Hippocampal formation (tissue), 2 donors: Measurements from ENCODE around the gene VAV2.

Experiments
- DNase-seq, 2 donors: peaks; one replicate each; lab custom pipeline; 2025; lab: John Stamatoyannopoulos, UW

VAV2 gene

DNA sequence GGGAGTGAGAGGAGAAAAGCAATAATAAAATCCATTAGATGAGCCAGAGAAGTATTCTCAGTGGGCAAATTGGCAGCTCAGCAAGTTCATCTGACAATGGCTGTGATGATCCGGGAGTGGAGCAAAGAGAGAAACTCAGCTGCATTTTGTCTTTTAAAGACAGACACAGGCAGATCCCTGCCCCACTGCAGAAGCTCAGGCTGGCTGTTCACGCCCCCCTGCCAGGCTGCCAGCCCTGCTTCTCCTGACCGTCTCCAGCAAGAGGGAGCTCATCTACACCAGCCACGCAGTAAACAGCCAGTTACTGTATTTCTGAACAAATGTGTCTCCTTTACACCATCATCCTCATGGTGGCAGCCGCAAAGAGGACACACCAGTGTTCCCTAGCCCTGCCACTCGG lies 139.7 kb downstream of the VAV2 start:
- no peak for DNase-seq

GRCh38 chr9:133851693-133852092 lies 140.4 kb downstream of the VAV2 start:
- no peak for DNase-seq

DNA sequence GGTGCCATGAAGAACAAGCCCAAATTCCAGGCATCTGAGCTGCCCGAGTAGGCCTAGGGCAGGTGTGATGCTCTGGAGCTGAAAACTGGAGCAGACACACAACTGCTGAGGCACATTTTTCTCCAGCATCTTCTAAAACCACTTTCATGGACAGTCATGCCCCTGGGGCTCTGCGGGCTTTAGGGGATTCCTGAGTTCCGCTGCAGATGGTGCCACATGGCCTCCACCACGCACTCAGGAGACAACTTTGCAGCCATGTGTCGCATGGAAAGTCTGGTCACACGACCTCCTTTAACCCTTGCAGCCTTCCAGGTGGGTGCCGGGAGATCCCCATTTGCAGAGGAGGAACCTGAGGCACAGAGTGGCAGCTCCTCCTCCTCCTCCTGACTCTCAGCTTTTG lies 141.2 kb downstream of the VAV2 start:
- DNase-seq, result no peak

DNA sequence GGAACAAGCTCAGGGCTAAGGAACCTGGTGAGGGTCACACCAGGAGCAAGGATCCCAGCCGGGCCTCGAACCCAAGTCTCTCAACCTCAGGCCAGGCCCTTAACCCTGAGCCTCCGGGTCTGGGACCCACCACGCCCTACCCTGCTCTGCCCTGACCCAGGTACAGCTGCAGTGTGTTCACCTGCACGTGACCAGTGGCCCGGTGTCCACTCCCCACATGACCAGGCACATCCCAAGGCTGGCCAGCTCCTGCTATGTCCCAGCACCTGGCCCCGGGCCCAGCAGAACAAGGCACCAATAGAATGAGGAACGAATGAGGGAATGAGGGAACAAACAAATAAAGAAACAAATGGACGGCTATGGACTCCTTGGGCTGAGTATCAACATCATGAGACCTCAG lies 142.0 kb downstream of the VAV2 start:
- DNase-seq, result no peak

DNA sequence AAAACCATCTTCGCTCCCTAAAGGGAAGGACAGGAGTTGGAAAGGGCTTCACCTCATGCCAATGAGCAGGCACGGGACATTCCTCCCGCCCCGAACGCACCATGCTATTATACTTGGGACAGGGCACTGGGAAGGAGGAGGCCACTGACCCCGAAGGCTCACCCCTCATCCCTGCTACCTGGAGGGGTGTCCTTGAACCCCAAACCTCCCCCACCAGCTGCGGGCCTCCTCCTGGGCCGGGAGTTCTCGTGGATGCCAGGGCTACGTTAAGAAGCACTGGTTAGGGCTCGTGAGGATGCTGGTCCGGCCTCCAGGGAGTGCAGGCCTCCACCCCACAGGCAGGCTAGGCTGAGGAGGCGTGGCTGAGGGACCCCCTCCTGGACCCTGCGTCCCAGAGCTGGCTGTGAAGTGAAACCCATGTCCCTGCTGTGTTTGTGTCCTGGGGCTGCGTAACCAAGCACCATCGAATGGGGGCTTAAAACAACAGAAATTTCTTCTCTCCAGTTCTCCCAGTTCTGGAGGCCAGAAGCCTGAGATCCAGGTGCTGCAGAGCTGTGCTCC lies 142.9 kb downstream of the VAV2 start:
- DNase-seq, result no peak

GRCh38 chr9:133848471-133849109 lies 143.5 kb downstream of the VAV2 start:
- no peak for DNase-seq

- no peak for DNase-seq
These were observed 145.5 kb downstream of the VAV2 start for GRCh38 chr9:133846483-133847090.

GRCh38 chr9:133845440-133845839 lies 146.7 kb downstream of the VAV2 start:
- DNase-seq, result peak; percentile 17 to 19

GRCh38 chr9:133844881-133845410 lies 147.2 kb downstream of the VAV2 start:
- DNase-seq, result no peak

GRCh38 chr9:133844398-133844784 lies 147.7 kb downstream of the VAV2 start:
- DNase-seq, result no peak

DNA sequence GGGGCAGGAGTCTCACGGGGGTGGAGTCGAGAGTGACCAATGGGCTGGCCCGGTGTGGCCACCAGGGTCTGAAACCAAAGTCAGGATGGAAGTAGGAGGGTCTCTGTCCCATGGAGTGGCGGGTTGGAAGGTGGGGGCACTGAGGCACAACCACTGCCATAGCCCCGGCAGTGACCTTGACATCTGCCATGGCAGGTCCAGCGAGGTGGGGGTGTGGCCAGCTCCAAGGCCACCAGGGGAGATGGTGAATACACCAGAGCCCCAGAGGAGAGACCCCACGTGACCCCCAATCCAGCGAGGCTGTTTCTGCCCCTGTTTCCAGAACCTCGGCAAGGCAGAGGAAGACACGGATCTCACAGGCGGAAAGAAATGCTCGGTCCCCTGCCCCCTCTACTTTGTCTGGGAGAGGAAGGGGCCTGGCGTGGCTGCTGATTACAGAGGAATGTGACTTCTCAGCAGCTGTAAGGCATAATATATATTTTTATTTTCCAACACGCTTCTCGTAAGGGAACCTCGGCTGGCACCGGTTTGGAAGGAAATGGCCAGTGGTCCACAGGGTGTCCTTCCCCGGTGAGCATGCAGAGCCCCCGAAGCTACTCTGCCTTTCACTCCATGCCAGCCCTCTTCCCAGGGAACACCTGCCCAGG lies 148.2 kb downstream of the VAV2 start:
- DNase-seq, result no peak

- no peak for DNase-seq
These were observed 148.9 kb downstream of the VAV2 start for GRCh38 chr9:133843250-133843649.

DNA sequence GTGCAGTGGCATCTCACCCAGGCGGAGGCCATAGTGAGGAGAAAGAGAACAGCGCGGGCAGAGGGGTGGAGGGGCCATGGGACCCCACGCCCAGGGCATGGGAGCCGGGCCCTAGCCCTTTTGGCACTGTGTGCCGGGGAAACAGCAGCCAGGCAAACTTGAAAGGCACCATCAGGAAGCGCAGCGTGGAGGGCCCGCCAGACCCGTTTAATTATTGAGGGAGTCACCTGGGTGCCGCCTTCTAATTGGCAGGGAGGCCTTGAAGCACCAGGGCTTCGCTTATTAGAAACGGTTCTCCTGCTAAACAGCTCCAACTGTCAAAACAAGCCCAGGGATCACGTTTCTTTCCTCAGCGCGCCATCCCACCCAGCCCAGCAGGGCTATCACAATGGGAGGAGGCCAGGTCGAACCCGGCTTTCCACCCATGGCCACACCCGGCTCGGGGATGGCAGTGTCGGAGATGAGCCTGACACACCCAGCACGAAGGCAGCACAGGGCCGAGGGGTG lies 149.3 kb downstream of the VAV2 start:
- DNase-seq, result no peak

GRCh38 chr9:133842174-133842573 lies 149.9 kb downstream of the VAV2 start:
- DNase-seq, result no peak

- DNase-seq, result no peak
These were observed 150.8 kb downstream of the VAV2 start for GRCh38 chr9:133841167-133841812.

DNA sequence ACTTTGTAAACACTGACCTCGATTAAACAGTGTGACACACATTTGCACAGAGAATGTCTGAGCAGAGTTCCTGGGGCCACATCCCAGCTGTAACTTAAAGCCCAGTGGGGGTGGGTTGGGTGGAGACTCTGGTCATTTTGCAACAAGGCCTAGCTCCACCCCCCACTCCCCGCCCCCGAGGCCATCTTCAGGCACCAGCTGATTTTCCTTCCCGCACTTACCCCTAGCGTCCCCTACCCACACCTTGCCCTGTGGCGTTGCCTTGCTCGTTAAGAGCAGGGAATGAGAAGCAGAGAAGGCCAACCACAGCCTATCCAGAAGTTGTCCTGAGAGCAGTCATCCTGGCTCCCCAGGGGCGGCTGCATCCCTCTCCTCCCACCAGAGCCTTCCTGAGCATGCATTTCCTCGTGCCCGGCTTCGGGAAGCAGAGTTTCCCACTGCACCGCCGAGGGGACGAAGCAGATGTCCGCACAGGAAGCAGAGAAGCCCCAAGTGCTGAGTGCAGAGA lies 152.2 kb downstream of the VAV2 start:
- no peak for DNase-seq

DNA sequence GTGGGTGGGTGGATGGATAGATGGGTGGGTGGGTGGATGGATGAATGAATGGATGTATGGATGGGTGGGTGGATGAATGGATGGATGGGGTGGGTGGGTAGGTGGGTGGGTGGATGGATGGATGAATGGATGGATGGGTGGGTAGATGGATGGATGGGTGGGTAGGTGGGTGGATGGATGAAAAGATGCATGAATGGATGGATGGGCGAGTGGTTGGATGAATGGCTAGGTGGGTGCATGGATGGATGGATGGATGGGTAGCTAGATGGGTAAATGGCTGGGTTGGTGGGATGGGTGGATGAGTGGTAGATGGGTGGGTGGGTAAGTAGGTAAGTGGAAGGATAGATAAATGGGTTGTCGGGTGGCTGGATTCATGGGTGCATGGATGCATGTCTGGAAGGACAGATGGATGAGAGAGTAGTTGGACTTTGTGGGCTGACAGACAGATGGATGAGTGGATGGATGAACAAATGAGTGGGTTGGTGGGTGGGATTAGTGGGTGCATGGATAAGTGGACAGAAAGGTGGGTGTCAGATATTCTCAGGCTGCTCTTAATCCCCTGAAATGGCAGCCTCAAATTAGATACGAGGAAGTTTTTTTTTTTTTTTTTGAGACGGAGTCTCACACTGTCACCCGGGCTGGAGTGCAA lies 153.1 kb downstream of the VAV2 start:
- DNase-seq, result no peak

DNA sequence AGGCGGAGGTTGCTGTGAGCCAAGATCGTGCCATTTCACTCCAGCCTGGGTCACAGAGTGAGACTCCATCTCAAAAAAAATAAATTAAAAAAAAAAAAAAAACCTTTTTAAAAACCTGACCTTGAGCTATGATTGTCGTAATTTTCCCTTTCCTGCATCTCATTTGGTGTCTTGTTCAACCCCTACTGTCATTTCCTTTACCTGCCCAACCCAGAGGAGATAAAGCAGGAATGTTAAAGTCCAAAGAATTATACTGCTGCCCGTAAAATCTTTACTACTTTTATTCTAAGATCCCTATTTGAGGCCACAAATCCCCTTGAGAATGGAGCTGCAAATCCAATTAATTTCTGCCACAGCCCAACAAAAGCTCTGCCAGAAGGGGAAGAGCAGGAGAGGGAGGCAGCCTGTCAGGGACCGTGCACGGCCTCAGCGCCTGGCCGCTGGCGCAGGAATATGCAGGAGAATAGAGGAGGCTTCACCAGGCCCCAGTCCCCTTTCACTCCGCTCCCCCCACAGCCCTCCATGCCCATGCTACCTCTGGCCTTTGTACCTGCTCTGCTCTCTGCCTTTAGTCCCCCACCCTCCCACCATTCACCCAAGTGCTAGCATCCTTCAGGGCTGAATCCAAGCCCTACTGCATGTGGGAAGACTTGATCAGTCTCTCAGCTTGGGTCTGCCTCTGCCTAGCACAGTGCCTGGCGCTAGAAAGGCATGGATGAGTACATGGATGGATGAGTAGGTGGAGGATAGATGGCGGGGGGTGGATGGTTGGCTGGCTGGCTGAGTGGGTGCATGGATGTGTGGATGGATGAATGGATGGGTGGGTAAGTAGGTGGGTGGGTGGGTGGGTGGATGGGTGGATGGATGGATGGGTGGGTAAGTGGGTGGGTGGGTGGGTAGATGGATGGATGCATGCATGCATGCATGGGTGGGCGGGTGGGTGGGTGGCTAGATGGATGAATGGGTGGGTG lies 154.2 kb downstream of the VAV2 start:
- no peak for DNase-seq

DNA sequence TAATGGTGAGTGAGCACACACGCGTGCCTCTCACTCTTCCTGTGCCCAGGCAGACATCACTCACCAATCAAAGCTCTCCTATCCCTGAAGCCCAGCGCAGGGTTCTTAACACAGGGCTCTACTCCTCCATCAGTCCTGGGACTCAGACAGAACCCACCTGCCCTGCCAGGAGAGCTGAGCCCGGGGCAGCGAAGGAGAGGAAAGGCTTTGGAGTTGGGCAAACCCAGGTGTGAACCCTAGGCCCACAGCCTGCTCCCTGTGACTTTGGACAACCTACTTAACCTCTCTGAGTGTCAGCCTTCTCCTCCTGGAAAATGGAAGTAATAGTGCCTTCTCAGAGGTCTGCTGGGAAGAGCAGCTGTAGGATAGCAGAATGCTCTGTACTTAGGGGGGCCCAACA lies 155.3 kb downstream of the VAV2 start:
- DNase-seq, result no peak

GRCh38 chr9:133836001-133836758 lies 155.9 kb downstream of the VAV2 start:
- no peak for DNase-seq
